GM12801 (cell line): Measurements from ENCODE around the gene GJB4.

ENCODE experiments used
- CTCF ChIP-seq: IDR thresholded peaks from one replicate; pipeline ENCODE4 v1.5.1; 2011; ENCODE audit warnings: control low read depth; ENCODE audit not compliant: insufficient read length; ENCODE audit errors: extremely low read depth

GJB4 gene

GRCh38 chr1:34721241-34721640, 38.3 kb upstream of the GJB4 start:
- TF ChIP-seq CTCF = no peak

- TF ChIP-seq CTCF = no peak
Measured at GRCh38 chr1:34721646-34722355, 37.7 kb upstream of the GJB4 start.

DNA sequence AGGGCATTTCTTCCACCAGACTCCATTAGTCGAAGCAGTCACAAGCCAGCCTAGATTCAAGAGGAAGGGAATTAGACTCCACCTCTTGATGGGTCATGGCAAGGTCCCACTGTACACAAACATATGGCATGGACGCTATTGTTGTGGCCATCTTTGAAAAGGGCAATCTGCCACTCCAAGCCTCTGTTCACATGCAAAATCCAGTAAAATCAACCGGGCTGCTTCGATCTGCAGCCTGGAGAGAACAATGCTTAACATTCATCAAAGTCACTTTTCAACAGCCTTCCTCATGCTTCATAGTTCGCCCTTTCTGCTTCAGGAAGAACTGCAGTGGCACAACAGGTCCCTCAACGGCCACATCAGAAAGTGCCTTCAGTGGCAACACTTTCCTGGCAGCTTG, 32.7 kb upstream of the GJB4 start:
- TF ChIP-seq CTCF = no peak

DNA sequence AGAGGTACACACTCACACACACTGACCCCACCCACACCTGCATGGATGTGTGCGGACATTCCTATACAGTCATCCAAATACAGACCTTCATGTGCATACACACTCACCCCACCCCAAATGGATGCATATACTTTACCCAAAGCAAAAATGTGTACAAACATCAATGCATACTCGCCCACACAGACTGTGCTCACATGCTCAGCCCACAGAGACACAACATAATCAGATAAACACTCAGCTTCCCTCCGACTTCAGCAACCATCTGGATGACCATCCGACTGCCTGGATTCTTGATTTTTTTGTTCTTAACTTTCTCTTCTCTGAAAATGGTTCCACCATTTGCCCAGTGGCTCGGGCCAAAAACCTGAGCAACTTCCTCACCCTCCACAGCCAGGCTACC, 29.1 kb upstream of the GJB4 start:
- TF ChIP-seq CTCF = no peak

DNA sequence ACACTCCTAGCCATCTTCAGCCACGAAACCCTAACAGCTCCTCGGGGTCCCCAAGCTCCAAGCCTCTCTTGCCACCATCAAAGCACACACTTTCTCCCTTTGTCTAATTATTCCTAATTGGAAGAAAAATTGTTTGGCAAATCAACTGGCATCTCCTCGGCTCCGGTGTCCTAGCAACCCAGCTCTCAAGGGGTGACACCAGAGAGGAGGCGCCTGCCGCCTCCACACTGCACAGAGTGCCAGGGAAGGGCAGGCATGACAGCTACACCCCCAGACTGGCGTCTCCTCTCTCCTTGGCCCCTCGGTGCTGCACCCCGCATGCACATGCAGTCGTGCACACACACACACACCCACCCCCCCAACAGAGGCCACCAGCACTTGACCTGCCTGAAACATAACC, 22.8 kb upstream of the GJB4 start:
- TF ChIP-seq CTCF = no peak

DNA sequence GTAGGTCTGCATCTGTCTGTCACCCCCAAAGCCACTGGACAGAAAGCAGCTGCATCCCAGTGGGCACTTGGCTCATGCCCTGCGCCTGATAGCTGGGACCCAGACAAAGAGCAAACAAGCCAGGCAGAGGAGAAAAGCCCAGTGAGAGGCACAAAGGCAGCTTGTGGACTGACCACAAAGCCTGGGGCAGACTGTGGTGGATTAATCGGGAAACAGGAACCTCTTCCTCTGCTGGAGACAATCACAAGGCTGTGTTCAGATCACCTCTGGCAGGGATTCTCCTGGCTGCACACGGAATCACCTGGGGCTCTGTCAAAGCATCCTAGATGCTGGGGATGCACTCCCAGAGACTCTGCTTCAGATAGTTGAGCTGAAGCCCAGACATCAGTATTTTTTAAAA, 19.9 kb upstream of the GJB4 start:
- no peak for TF ChIP-seq CTCF

- no peak for TF ChIP-seq CTCF
Measured at GRCh38 chr1:34740161-34740868, 19.2 kb upstream of the GJB4 start.
